NK-92 (cell line): Measurements from ENCODE around the gene SNAPC2.
"Not testable (repeated sequence)": the region's sequence is repeated elsewhere in the genome, so short reads cannot be mapped to it uniquely, and the experiment has no call there.

Experiments
- DNase-seq: peaks from one replicate; lab custom pipeline; 2025; ENCODE audit not compliant: unreplicated experiment; lab: John Stamatoyannopoulos, UW

Gene SNAPC2

DNA sequence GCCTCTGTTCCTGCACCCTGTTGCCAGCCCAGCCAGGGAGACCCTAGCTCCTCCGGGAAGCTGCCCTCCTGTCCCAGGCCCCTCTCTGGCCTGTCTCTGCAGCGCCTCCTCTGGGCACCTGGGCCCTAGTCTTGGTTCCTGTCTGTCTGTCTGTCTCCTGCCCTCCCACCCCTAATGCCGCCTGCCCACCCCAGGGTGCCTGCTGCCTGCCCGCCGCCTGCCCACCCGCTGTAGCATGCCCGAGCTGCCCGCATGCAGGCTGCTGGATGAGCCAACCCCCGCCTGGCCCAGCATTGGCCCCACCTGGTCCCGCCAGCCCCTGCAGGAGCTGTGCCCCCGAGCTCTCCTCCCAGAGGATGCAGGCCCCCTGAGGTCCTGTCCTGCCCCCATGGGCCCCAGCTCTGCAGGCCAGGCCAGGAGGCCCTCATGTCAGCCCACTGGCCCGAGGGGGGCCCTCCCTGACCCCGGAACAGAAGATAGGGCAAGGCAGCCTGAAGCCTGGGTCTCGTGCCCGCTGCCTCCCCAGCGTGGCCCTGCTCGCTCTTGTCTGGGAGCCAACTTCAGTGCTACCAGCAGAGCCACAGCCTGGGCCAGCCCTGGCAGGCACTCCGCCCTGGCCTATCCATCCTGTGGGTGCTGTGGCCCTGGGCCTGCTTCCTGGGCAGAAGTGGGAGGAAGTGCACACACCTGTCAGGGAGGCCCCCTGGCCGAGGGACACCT lies 11.2 kb upstream of the SNAPC2 start:
- no peak for DNase-seq

- no peak for DNase-seq
These were observed 10.6 kb upstream of the SNAPC2 start for GRCh38 chr19:7909471-7910067.

GRCh38 chr19:7910321-7911161 lies 9.6 kb upstream of the SNAPC2 start:
- DNase-seq = no peak

- DNase-seq = no peak
These were observed 8.5 kb upstream of the SNAPC2 start for GRCh38 chr19:7911508-7912143.

GRCh38 chr19:7912144-7912696 lies 7.9 kb upstream of the SNAPC2 start:
- DNase-seq = no peak

DNA sequence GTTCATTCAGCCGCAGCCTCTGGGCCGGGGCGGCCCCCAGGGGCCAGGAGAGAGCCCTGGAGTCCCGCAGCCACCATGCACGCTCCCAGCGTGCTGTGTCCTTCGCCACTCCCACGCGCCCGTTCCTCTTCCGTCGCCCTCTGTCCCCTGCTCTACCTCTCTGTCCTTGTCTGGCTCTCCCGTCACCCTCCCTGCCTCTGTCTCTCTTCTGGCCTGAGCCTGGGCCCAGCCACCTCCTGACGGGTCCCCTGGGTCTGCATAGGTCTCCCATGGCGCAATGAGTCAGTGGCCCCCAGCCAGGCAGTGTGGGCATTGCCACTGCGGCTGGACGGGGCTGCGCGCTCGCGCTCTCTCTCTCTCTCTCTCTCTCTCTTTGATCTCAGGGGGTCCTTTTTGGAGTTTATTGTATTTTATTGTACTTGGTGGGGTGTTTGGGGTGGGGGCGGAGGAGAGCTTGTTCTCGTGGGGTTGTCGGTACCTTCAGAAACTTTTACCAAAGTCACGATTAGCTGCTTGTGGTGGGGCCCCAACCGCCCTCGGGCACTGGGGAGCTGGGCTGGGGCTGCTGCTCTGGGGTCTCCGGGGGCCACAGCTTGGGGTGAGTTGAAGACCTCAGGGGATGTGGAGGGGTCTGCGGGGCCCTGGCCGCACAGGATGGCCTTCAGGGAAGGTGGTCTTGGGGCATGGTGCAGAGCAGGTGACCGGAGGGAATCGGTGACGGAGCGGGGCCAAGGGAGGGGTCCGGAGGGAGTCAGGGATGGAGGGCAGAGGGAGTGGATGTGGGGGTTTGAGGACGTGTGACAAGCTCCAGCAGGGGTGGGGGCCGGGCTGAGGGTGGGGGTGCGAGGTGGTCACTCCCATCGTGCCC lies 7.2 kb upstream of the SNAPC2 start:
- DNase-seq = no peak

- DNase-seq = no peak
These were observed 6.5 kb upstream of the SNAPC2 start for GRCh38 chr19:7913652-7914051.

DNA sequence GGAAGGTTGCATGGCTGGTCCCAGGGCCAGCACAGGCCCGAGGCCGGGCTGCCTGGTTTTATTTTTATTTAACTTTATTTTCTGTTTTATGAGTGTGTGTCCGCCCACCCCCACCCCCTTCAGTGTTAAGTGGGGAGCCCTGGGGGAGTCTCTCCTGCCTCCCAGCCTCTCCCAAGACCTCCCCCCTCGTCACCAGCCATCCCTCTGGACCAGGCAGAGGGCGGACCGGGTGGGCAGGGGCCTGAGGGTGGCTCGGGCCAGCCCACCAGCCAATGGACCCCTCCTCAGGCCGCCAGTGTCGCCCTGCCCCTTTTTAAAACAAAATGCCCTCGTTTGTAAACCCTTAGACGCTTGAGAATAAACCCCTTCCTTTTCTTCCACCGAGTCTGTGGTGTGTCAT lies 6.0 kb upstream of the SNAPC2 start:
- no peak for DNase-seq

DNA sequence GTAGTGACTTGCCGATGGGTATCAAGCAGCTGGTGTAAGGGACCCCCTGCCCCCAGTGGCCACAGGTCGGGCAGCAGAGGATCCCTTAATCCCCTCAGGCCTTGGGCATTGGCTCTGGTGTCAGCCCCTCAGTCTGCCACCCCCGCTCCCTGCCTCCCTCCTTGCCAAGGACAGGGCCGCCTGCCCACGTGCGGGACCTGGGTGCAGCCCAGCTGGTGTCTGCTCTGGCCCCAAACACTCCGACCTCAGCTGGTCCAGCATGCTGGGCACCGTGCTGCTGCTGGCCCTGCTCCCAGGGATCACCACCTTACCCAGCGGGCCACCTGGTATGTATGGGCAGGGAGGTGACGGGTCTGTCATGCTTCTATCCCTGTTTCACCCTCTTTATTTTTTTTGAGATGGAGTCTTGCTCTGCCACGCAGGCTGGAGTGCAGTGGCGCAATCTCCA lies 5.5 kb upstream of the SNAPC2 start, which contains the start of gene TGFBR3L:
TGFBR3L (plus strand) TSS at position 233 of the 448 bp plus-strand sequence.
- DNase-seq = no peak

GRCh38 chr19:7915250-7916102 lies 4.7 kb upstream of the SNAPC2 start:
- no peak for DNase-seq

DNA sequence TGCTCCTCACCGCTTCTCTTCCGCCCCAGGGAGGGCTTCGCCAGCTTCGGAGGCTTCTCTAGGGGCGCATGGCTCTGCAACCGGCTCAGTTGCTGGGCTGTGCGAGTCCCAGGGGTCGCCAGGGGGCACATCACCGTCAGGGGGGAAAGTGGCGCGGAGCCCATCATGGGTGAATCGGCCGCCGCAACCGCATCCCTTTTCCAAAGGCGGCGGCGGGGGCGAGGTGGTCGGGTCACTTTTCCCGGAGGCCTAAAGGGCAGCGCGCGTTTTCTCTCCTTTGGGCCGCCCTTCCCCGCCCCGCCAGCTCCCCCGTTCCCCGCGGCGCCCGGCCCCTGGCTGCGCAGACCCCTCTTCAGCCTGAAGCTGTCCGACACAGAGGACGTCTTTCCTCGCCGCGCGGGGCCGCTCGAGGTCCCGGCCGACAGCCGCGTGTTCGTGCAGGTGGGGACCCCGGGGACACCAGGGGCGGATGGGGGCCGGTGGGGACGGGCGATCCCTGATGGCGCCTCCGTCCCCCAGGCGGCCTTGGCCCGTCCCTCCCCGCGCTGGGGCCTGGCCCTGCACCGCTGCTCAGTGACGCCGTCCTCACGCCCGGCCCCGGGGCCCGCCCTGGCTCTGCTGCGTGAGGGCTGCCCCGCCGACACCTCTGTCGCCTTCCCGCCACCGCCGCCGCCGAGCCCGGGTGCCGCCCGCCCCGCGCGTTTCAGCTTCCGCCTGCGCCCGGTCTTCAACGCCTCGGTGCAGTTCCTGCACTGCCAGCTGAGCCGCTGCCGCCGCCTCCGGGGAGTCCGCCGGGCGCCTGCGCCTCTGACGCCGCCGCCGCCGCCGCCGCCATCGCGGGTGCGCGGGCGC lies 3.8 kb upstream of the SNAPC2 start:
- DNase-seq = no peak

DNA sequence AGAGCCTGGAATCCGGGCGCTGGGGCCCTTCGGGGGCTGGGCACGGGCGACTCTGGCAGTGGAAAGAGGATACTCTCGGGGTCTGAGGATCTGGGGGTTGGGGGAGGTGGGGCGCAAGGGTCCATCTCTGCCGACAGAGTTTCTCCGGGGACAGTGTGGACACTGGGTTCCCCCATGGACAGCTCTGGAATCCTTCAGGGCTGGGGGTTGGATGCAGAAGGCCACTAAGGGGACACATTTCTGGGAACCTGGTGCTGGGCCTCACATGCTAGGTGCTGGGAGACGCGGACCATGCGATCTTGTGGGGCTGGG lies 3.2 kb upstream of the SNAPC2 start:
- no peak for DNase-seq

DNA sequence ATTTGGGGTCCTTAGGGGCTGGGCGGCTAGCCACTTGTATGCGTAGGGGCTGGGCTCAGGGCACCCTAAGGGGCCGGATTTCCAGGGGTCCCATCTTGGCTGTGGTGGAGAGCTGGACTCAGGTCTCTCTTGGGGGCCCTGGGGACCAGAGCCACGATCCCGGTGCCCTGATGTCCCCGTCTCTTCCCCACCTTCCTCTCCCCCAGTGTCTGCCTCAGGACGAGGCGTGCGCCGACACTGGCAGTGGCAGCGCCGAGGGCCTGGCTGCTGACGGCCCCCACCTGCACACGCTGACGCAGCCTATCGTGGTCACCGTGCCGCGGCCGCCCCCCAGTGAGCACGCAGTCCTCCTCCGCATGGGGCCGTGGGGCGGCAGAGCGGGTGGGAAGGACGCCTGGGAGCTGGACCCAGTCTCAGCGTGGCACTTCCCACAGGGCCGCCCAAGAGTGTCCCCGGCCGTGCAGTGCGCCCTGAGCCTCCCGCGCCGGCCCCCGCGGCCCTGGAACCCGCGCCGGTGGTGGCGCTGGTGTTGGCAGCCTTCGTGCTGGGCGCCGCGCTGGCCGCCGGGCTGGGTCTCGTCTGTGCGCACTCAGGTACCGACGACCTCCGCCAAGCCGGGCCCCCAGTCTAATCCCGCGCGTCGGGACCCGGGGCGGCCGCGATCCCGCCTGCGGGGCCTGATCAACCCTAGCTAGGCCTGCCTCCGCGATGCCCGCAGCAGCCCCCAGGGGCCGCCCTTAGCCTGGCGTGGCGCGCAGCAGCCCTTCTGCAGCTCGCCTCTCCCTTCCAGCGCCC lies 2.7 kb upstream of the SNAPC2 start:
- no peak for DNase-seq

- not testable (repeated sequence) for DNase-seq
These were observed 2.0 kb upstream of the SNAPC2 start for GRCh38 chr19:7918062-7918614.

DNA sequence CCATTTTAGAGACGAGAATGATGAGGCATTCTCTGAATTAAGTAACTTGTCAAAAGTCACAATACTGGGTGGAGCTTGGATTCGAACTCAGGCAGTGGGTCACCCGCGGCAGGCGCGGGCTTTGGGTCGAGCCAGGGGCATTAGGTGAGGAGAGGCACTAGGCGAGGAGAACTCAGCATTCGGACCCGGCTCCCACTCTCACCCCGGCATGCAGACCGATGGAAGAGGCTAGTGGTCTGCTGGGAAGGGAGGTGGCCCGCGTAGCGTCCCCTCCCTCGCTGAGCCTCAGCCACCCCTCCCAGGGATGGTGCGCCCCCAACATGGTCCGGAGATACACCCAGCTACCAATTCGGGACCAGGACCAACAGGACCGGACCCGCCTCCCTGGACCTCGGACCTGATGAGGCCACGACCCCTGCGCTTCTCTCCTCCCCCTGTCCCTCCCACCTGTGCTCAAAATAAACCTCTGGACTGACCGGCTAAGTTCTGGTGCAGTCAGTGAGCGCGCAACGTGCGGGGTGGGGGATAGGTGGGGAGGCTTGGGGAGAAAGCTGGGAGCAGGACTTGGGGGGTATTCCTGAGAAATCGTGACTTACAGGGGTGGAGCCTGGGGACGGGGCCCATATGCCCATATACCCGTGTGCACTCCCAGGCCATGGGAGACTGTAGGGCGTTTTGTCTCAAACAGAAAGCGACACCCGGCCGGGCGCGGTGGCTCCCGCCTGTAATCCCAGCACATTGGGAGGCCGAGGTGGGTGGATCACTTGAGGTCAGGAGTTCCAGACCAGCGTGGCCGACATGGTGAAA lies 1.3 kb upstream of the SNAPC2 start:
- no peak for DNase-seq

DNA sequence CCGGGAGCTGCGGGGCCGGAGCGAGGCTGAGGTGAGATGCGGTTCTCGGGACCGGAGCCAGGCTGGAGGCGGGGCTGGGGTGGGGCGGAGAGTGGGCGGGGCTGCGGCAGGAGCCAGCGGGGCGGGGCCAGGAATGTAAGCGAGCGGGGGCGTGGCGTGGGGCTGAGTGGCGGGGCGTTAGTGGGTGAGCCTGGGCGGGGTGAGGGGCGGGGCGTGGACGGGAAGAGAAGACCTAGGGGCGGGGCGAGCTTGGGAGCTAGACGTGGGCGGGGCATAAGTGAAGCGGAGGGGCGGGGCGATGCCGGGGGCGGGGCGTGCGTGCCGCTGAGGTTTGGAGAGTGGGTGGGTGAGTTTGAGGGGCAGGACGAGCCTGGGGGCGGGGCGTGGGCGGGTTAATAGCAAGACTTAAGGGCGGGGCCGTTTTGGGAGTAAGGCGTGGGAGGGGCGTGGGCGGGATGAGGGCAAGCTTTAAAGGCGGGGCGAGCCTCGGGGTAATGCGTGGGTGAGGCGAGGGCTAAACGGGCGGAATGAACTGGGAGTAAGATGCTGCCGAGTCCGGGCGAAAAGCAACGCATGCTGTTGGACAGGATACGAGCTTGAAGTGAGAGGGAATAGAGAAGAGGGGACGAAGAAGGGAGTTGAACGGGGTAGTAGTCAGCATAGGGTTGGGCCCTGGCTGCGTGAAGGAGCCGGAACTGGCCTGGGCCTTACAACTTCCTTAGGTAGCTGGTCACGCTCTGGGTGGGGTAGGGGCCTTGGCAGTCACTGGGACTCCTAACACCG lies 572 bp downstream of the SNAPC2 start:
- DNase-seq = peak; percentile 98
